BE2C (cell line): ENCODE data around the gene ATXN7L1.

Experiments
- DNase-seq: peaks from one replicate; pipeline ENCODE4 v3.0.0-alpha.2; 2020
- H3K27me3 ChIP-seq: fragments of 250-450 bp; sonication (Bioruptor Pico); 2 replicates; pipeline ENCODE4 v1.5.1; 2020; ENCODE audit warnings: mild to moderate bottlenecking
- H3K36me3 ChIP-seq: fragments of 250-450 bp; sonication (Bioruptor Pico); 2 replicates; pipeline ENCODE4 v1.5.1; 2020; ENCODE audit warnings: mild to moderate bottlenecking
- H3K4me1 ChIP-seq: fragments of 250-450 bp; sonication (Bioruptor Pico); 2 replicates; pipeline ENCODE4 v1.5.1; 2020
- H3K4me3 ChIP-seq: 2 replicates; pipeline ENCODE4 v1.5.1; 2011; ENCODE audit warnings: low read depth, low read length
- H3K9me3 ChIP-seq: fragments of 250-450 bp; sonication (Bioruptor Pico); 2 replicates; pipeline ENCODE4 v1.5.1; 2020
- CTCF ChIP-seq: IDR thresholded peaks from 2 replicates; pipeline ENCODE4 v1.5.1; 2012; ENCODE audit warnings: mild to moderate bottlenecking, low read depth, low read length

Gene ATXN7L1

GRCh38 chr7:105841866-105842265 is 34.5 kb downstream of the ATXN7L1 start:
- TF ChIP-seq CTCF: no peak
- H3K4me3 ChIP-seq: no peak overlapping the region

GRCh38 chr7:105840981-105841749 is 35.2 kb downstream of the ATXN7L1 start:
- H3K4me3 ChIP-seq: no peak overlapping the region
- no peaks in the 10 kb centered on the region for H3K36me3 ChIP-seq
- no peak for TF ChIP-seq CTCF
- H3K27me3 ChIP-seq: no peaks in the 10 kb centered on the region
- DNase-seq: no peak
- H3K9me3 ChIP-seq: no peaks in the 10 kb centered on the region
- peaks cover 10% of the 10 kb centered on the region; the same call in 1 of the 2 replicates for H3K4me1 ChIP-seq

More at GRCh38 chr7:105841866-105842265, 34.5 kb downstream of the ATXN7L1 start:
- H3K36me3 ChIP-seq: no peaks in the 10 kb centered on the region
- H3K4me1 ChIP-seq: peaks cover 10% of the 10 kb centered on the region; the same call in 1 of the 2 replicates
- no peak for DNase-seq
- no peaks in the 10 kb centered on the region for H3K27me3 ChIP-seq
- no peaks in the 10 kb centered on the region for H3K9me3 ChIP-seq

- Histone ChIP-seq H3K4me1 (peaks cover 10% of the 10 kb centered on the region; the same call in 1 of the 2 replicates), H3K36me3 (no peaks in the 10 kb centered on the region), H3K27me3 (no peaks in the 10 kb centered on the region), H3K9me3 (no peaks in the 10 kb centered on the region), H3K4me3 (no peak overlapping the region)
- no peak for DNase-seq
- TF ChIP-seq CTCF: no peak
These were observed 37.1 kb downstream of the ATXN7L1 start for GRCh38 chr7:105839266-105839665.

- DNase-seq: peak; percentile 68
- TF ChIP-seq CTCF: no peak
- Histone ChIP-seq H3K36me3 (no peaks in the 10 kb centered on the region), H3K27me3 (no peaks in the 10 kb centered on the region), H3K4me3 (no peak overlapping the region), H3K4me1 (peaks cover 10% of the 10 kb centered on the region; the same call in 1 of the 2 replicates), H3K9me3 (no peaks in the 10 kb centered on the region)
These were observed 37.7 kb downstream of the ATXN7L1 start for GRCh38 chr7:105838627-105839231.

- Histone ChIP-seq H3K9me3 (no peaks in the 10 kb centered on the region), H3K36me3 (no peaks in the 10 kb centered on the region), H3K27me3 (no peaks in the 10 kb centered on the region), H3K4me3 (no peak overlapping the region), H3K4me1 (peaks cover 10% of the 10 kb centered on the region; the same call in 1 of the 2 replicates)
- DNase-seq: no peak
- TF ChIP-seq CTCF: no peak
These were observed 38.4 kb downstream of the ATXN7L1 start for GRCh38 chr7:105837765-105838626.
